Stimulated activated CD8-positive, alpha-beta memory T cell treated with anti-CD3 and anti-CD28 coated beads, Interleukin-15, amount 100 ng/mL, for 24 hours (primary cell): ENCODE results near the gene IL21R.
"Not testable (repeated sequence)": the region's sequence is repeated elsewhere in the genome, so short reads cannot be mapped to it uniquely, and the experiment has no call there.

Source experiments
- DNase-seq: peaks from one replicate; pipeline ENCODE4 v3.0.0-alpha.2; 2020; ENCODE audit warnings: low read depth

Gene IL21R

DNA sequence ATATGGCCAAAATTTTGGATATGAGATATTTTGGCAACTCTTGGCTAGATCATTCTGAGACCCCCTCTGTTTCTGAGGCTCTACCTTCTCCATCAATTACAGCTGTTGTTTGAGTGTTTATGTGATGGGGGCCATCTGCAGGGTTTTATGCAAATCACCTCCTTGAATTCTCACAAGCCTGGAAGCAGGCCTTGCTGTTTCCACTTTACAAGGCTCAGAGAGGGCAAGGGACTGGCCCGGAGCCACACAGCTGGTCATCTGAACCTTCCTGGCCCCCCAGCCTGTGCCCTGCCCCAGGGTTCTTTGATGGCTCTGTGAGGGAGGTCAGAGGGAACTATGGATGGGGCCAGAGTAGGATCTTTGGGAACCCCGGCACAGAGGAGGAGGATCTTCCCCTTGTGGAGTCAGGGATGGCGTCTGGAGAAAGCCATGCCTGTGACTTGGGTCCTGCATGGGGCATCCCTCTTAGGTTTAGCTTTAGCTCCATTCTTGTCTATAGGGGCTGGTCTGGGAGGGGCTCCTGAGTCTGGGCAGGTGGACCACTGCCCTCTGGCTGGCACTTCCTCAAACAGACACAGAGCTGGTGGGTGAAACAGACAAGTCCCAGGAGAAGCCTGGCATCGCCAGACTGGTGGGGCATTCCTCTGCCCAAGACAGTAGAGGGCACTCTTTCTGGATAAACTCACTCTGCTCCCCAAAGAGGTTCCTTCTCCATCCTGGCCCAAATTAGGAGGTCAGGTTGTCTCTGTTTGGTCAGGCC lies 26.2 kb downstream of the IL21R start:
- no peak for DNase-seq

DNA sequence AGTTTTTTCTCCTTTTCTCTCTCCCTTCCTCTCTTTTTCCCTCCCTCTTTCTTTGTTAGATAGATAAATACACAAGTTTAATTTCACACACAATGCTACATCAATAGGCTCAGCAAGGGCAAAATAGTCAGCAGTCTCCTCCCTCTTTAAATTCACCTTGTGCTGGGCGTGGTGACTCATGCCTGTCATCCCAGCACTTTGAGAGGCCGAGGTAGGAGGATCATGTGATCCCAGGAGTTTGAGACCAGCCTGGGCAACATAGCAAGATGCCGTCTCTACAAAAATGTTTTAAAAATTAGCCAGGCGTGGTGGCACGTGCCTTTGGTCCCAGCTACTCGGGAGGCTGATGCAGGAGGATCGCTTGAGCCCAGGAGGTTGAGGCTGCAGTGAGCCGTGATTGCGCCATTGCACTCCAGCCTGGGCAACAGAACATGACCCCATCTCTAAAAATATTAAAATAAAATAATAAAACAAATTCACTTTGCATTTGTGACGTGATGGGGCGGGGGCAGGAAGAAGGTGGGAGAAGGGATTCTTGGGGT lies 27.4 kb downstream of the IL21R start:
- no peak for DNase-seq

DNA sequence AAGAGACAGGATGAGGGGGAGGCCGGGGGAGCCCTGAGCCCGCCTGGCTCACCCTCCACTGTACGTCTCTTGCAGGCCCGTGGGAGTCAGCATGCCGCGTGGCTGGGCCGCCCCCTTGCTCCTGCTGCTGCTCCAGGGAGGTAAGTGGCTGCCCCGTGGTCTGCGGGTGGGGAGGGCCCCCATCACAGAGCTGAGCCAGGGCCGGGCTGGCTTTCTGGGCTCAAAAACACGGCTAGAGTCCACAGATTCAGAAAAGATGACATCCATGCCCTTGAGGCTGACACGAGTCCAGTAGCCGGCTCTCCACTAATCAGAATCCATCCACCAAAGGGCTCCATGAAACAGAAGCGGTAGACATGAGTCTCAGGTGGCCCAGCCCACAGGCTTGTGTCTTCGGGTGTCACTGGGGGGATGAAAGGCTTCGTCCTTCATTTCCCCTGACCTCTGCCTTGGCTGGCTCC lies 28.0 kb downstream of the IL21R start:
- no peak for DNase-seq

DNA sequence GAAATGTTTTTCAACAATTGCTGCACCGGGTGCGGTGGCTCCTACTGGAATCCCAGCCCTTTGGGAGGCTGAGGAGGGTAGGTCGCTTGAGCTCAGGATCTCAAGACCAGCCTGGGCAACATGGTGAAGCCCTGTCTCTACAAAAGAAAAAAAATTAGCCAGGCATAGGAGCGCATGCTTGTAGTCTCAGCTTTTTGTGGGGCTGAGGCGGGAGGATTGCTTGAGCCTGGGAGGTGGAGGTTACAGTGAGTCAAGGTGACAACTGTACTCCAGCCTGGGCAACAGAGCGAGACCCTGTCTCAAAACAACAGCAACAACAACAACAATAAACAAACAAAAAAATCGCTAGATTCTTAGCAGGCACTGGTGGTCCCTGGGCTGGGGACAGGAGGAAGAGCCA lies 28.5 kb downstream of the IL21R start:
- no peak for DNase-seq

- DNase-seq, result no peak
These were observed 29.0 kb downstream of the IL21R start for GRCh38 chr16:27430923-27431484.

DNA sequence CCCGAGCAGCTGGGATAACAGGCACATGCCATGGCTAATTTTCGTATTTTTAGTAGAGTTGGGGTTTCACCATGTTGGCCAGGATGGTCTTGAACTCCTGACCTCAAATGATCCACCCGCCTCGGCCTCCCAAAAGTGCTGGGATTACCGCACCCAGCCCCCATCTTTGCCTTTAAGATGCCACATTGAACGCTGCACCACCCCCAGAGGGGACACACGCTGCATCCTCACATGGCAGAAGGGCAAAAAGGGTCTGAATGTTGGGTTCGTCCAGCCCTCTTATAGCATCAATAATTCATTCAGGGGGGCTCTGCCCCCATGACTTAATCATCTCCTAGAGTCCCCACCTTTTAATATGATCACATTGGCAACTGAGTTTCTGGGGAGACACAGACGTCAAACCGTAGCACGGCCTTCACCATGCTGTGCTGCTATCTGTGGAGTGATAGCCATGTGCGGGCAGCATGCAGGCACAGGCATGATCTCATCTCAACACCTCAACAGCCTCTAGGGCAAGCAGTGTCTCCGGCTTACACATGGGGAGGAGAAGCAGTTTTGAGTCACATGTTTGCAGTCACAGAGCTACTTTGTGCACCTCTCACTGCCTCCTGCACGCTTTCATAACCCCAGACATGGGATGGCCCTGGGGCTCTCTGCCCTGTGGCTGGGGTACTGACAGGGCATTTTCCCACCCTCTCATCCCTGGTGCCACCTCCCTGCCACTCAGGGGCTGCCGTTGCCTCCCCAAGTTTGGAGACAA lies 30.0 kb downstream of the IL21R start:
- DNase-seq, result no peak

- DNase-seq, result no peak
These were observed 30.6 kb downstream of the IL21R start for GRCh38 chr16:27432558-27432957.

GRCh38 chr16:27433191-27433590 lies 31.2 kb downstream of the IL21R start:
- not testable (repeated sequence) for DNase-seq

DNA sequence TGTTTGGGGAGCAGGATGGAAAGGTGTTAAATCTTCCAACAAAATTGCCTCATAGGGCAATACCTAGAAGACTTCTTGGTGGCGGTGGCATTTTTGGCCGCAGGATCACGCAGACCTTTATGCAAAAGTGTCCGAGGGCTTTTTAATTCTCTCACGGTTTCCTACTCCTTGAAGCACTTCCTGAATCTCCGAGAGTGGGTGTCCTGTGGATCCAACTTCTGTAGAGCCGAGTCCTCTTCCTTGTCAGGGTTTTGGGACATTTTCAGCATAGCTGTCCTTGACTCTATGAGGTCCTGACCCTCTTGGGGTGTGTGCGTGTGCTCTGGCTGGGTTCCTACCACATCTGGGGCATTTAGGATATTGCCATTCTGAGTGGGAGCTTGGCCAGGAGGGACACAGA lies 31.7 kb downstream of the IL21R start:
- no peak for DNase-seq

GRCh38 chr16:27434141-27435051 lies 32.4 kb downstream of the IL21R start:
- DNase-seq, result no peak

GRCh38 chr16:27435146-27435545 lies 33.2 kb downstream of the IL21R start:
- not testable (repeated sequence) for DNase-seq

DNA sequence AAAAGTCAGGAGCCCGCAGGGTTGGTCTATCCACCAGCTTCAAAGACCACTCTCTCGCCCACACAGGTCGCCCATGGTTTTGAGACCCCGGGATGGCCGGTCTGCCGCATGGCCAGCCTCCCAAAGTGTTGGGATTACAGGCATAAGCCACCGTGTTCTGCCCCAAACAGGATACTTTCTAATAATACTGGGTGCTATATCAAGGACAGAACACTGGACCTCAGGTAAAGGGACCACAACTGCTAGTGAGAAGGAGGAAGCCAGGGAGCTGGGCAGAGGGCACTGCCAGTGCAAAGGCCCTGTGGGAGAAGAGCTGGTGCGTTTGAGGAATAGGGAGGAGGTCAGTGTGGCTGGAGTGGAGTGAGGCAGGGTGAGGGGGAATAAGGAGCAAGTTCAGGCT lies 34.1 kb downstream of the IL21R start:
- no peak for DNase-seq

GRCh38 chr16:27436921-27437650 lies 35.1 kb downstream of the IL21R start:
- no peak for DNase-seq

- no peak for DNase-seq
These were observed 36.0 kb downstream of the IL21R start for GRCh38 chr16:27437946-27438345.

- no peak for DNase-seq
These were observed 37.5 kb downstream of the IL21R start for GRCh38 chr16:27439271-27440018.

DNA sequence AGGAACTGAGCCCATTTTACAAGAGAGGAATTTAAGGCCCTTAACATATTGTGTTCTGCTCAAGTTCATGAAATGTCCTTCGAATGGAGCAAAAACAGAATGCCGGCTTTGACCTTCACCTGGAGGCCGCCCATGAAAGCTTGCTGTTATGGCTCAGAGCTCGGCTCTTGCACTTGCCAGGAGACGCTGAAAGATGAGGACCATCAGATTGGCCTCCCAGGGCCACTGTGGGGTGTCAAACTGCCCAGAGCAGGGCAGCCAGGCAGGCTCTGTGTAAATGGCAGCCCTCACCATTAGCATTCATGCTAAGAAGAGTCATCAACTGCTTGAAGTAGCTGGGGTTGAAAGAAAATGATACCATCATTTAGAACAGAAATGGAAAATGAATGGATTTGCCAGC lies 39.3 kb downstream of the IL21R start:
- DNase-seq, result no peak

GRCh38 chr16:27441998-27442397 lies 40.0 kb downstream of the IL21R start:
- DNase-seq, result no peak

GRCh38 chr16:27444015-27444414 lies 42.0 kb downstream of the IL21R start:
- no peak for DNase-seq

- DNase-seq, result no peak
These were observed 42.5 kb downstream of the IL21R start for GRCh38 chr16:27444470-27444869.

DNA sequence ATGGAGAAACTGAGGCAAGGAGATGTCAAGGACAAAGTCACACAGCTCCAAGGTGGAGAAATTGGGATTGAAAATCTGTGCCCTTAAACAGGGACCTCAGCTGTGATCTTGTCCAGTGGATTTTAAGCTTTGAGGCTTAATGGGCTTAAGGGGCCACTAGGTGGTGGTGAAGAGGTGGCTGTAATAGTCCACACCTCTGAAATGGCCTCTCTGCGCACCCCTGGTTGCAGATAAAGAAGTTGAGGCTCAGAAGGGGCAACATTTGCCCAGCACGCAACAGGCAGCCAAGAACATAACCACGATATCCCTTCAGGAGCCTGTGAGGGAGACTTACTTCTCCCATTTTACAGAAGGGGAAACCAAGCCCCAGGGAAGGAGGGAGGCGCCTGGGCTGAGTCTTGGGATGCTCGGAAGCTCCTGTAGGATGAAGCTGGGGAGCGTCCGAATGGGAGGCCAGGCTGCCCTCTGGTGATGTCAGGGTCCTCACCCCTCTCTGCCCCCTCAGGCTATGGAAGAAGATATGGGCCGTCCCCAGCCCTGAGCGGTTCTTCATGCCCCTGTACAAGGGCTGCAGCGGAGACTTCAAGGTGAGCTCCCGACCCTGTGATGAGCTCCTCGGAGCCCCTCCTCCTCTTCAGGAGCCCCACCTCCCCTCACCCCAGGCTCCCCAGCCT lies 43.7 kb downstream of the IL21R start:
- no peak for DNase-seq
